PFSK-1 (cell line): ENCODE results near the gene NIT2.

Experiments used
- FOXP2 ChIP-seq: optimal IDR thresholded peaks from 2 replicates; pipeline ENCODE3; 2011; ENCODE audit warnings: borderline replicate concordance, control low read depth, inconsistent platforms; ENCODE audit not compliant: insufficient read depth; ENCODE audit errors: extremely low read length, extremely low read depth
- POLR2AphosphoS5 ChIP-seq: IDR thresholded peaks from 2 replicates; pipeline ENCODE4 v1.6.1; 2012; ENCODE audit warnings: low read depth, mild to moderate bottlenecking, control low read depth, low read length, moderate library complexity
- SIN3A ChIP-seq: IDR thresholded peaks from 2 replicates; pipeline ENCODE4 v1.6.1; 2012; ENCODE audit warnings: mild to moderate bottlenecking, low read length, moderate library complexity, borderline replicate concordance; ENCODE audit not compliant: insufficient read depth
- TAF1 ChIP-seq: IDR thresholded peaks from 2 replicates; pipeline ENCODE4 v1.6.1; 2012; ENCODE audit warnings: low read length, control low read depth, borderline replicate concordance; ENCODE audit not compliant: insufficient read depth
- TF ChIP-seq, protein P1 (sequence below), 2 experiments: IDR thresholded peaks; 2 replicates each; pipeline versions ENCODE4 v1.6.1 to v1.8.0; 2011 to 2012; ENCODE audit warnings: low read depth in 2 of 2, low read length in 2 of 2, control low read depth in 1 of 2, inconsistent platforms in 1 of 2, mild to moderate bottlenecking in 1 of 2, moderate library complexity in 1 of 2; ENCODE audit not compliant: insufficient read depth in 1 of 2

The NIT2 gene

DNA sequence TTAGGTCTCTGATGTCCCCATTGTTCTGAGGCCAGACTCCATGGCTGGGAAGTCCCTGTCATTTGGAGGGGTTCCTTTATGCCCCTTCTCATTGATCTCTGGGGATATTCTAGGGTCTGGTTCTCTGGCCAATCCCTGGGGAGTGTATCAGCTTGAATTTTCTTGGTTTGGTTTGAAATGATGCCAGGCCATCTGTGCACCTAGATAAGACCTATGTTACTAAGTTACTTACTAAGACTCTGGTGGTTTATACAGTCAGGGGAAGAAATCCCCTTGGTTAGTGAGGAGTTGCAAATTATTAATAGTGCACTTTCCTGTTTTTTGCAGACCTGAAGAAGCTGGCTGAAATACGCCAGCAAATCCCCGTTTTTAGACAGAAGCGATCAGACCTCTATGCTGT lies 20.3 kb downstream of the NIT2 start:
- TF ChIP-seq SIN3A (no peak), FOXP2 (no peak), POLR2AphosphoS5 (no peak)

DNA sequence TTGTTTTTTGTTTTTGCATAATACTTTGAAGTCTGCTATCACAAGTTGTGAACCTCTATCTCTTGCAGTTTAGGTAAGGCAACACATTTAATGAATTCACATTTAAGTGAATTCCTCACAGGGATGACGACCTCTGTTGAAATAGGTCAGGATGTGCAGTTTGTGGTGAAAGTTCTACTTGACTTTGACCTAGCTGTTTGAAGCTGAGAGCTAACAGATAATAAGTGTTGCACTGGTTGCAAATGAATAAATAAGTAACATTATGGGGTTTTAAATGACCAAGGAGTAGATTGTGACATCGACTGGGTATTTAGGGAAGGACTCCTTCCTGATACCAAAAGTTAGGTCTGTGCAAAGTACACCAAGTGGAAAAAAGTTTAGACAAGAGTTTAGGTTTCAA lies 23.9 kb downstream of the NIT2 start:
- TF ChIP-seq SIN3A (no peak), POLR2AphosphoS5 (no peak), TAF1 (no peak), FOXP2 (no peak)
- TF ChIP-seq, protein P1, sequence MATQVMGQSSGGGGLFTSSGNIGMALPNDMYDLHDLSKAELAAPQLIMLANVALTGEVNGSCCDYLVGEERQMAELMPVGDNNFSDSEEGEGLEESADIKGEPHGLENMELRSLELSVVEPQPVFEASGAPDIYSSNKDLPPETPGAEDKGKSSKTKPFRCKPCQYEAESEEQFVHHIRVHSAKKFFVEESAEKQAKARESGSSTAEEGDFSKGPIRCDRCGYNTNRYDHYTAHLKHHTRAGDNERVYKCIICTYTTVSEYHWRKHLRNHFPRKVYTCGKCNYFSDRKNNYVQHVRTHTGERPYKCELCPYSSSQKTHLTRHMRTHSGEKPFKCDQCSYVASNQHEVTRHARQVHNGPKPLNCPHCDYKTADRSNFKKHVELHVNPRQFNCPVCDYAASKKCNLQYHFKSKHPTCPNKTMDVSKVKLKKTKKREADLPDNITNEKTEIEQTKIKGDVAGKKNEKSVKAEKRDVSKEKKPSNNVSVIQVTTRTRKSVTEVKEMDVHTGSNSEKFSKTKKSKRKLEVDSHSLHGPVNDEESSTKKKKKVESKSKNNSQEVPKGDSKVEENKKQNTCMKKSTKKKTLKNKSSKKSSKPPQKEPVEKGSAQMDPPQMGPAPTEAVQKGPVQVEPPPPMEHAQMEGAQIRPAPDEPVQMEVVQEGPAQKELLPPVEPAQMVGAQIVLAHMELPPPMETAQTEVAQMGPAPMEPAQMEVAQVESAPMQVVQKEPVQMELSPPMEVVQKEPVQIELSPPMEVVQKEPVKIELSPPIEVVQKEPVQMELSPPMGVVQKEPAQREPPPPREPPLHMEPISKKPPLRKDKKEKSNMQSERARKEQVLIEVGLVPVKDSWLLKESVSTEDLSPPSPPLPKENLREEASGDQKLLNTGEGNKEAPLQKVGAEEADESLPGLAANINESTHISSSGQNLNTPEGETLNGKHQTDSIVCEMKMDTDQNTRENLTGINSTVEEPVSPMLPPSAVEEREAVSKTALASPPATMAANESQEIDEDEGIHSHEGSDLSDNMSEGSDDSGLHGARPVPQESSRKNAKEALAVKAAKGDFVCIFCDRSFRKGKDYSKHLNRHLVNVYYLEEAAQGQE (IDR thresholded peaks at IDR 0.05; ENCODE audit: insufficient read depth in 1 of 2, low read depth in 2 of 2, low read length in 2 of 2), result no peak

DNA sequence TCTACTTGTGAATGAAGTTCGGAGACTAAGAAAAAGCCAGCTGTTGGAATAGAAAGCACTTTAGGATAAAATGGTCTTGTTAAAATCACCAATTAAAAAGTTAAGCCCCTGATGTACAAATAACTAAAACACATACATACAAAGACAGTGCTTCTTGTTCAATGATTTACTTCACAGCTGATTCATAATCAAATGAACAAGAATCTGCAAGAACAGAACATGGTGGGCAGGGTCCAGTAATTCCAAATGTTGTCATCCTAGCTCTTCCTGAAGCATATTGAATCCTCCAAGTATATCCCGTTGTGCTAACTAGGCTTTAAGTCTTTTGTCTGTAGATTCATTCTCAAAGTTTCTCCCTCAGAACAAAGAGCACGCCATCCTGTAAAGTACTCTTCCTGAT lies 24.5 kb downstream of the NIT2 start:
- TF ChIP-seq TAF1 (no peak), SIN3A (no peak), FOXP2 (no peak), POLR2AphosphoS5 (no peak)
- TF ChIP-seq, protein P1 (IDR thresholded peaks at IDR 0.05; ENCODE audit: insufficient read depth in 1 of 2, low read depth in 2 of 2, low read length in 2 of 2), result no peak

DNA sequence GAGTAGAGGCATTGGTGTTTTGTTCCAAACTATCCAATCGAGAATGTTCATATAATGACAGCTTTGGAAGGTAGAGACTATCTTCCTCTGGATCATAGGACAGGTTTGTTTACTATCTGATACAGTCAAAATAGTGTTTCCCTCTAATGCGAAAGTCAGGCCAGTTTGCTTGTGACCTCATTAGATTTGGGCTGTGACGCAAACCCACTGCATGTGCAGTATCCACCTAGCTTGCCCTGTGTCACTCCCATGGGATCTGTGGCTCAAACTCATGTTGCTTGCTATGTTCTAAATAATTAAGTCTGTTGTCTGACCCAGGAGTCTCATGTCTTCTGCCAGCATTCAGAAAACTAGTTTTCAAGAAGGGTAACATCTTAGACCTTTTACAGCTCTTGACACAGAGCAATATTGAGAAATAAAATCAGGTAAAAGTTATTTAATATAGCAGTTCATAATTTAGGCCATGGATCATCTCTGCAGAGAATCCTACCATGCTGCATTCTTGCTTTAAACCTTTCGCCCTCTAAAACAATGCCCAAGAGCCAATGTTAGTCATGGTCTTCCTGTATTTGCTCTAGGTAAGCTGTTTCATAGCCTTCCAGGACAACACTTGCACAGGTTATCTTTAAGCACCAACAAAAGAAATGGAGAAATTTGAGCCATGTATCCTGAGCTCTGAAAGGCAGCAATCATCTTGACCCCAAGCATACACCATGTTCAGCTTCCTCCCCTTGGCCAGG lies 26.4 kb downstream of the NIT2 start:
- TF ChIP-seq, protein P1 (IDR thresholded peaks at IDR 0.05; ENCODE audit: insufficient read depth in 1 of 2, low read depth in 2 of 2, low read length in 2 of 2), result no peak
- TF ChIP-seq TAF1, result no peak
- TF ChIP-seq POLR2AphosphoS5, result no peak
- no peak for TF ChIP-seq FOXP2
- no peak for TF ChIP-seq SIN3A

DNA sequence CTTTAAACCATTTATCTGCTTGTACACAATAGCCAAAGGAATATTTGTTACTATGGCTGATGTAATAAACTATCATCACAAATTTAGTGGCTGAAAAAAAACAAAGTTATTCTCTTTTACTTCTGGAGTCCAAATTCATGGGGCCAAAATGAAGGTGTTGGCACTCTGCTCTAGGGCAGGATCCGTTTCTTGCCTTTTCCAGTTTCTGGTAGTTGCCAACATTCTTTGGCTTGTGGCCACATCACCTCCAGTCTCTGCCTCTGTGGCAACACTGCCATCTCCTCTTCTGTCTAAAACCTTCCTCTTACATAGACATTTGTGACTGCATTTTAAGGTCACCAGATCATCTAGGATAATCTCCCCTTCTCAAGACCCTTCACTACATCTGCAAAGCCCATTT lies 27.3 kb downstream of the NIT2 start:
- TF ChIP-seq SIN3A (no peak), POLR2AphosphoS5 (no peak; the same call in 1 of the 2 replicates), TAF1 (no peak), FOXP2 (no peak)
- TF ChIP-seq, protein P1 (IDR thresholded peaks at IDR 0.05; ENCODE audit: insufficient read depth in 1 of 2, low read depth in 2 of 2, low read length in 2 of 2), result no peak
